ENCODE results near the gene SUSD6.

The SUSD6 gene

DNA sequence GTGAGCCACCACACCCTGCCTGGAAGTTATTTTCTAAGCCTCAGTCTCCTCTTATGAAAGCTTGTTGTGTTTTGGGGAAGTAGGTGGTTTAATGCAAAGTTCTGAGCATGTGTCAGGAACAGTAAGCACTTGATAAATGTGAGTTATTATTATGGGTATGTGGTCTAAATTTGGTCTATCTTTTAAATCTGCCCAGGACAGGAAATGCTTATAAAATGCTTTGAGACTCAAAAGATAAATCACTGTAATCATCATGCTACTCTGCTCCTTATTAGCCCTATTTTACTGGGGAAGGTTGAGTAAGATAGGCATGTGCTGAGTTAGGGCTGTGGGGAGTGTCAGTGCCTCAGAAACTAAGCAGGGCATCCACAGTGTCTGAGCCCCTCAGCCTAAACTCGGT is 142.5 kb downstream of the SUSD6 start:
- CTCF ChIA-PET = interaction anchor here (0.6 kb wide), 1 partner anchor 172 kb away, joined by 3 read pairs; no protein-coding TSS in a partner anchor
- DNase-seq (ENCODE audit: low spot score) = no peak
- no peak for TF ChIP-seq CTCF (conservative IDR thresholded peaks at IDR 0.05; ENCODE audit: low read depth)
- POLR2A ChIA-PET (ENCODE audit: low non-redundant PET) = no interaction called here
- no peak overlapping the region for H3K27ac ChIP-seq

DNA sequence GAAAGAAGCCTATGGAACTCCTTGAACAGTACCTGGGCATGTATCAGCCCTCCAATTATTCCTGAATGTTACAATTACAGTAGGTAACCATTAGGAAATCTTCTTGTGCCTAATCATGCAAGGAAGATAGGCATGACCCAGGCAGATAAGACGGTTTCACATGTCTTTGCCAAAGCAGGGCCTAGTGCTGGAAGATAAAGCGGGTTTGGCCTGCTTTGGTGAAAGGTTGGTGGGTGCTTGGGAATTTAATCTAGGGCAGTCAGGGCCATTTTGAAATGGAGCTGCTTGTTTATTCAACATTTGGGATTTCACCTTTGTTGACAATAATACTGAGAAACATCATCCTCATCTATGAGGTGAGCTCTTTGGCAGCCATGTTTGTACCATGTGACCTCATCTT is 143.1 kb downstream of the SUSD6 start:
- no peak overlapping the region for H3K27ac ChIP-seq
- DNase-seq (ENCODE audit: low spot score) = no peak
- ChIA-PET POLR2A (ENCODE audit: low non-redundant PET) (no interaction called here), CTCF (interaction anchor here (0.6 kb wide), 1 partner anchor 173 kb away, joined by 3 read pairs; no protein-coding TSS in a partner anchor)
- no peak for TF ChIP-seq CTCF (conservative IDR thresholded peaks at IDR 0.05; ENCODE audit: low read depth)

DNA sequence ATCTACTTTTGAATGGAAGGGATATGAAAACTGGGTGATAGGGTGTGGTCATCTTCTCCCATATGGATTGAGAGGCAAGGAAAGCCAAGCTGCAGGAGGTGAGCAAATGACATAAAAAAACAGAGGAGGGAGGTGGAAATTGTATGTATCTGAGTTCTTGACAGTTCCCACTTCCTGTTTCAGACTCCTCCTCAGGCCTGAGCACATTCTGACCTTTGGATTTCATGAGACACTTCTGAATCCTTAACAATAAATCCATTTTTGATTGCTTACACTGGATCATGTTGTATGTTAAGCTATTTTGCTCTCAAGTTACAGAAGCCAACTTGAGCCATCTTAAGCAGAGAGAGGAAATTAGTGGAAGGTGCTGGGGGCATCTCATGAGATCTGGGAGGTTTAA is 143.9 kb downstream of the SUSD6 start:
- no peak overlapping the region for H3K27ac ChIP-seq
- POLR2A ChIA-PET (ENCODE audit: low non-redundant PET) = no interaction called here
- TF ChIP-seq CTCF (conservative IDR thresholded peaks at IDR 0.05; ENCODE audit: low read depth) = no peak
- CTCF ChIA-PET = no interaction called here
- no peak for DNase-seq (ENCODE audit: low spot score)

DNA sequence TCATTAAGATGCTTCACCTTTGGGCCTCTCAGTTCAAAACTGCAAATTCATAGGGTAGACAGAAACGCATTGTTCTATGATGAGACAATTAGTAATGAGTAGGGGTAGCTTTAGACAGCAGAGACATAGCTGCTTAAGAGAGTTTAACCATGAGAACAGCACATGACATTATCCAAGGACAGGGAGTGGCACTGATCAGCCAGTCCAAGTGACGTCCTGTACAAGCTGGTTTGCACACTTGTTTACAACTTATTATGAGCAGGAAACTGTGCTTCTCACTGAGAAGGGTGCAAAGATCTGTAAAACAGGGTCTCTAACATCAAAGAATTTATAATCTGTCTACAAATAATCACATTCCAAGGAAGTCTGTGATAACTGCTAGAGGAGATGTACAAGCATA is 144.4 kb downstream of the SUSD6 start:
- DNase-seq (ENCODE audit: low spot score) = no peak
- POLR2A ChIA-PET (ENCODE audit: low non-redundant PET) = no interaction called here
- CTCF ChIA-PET = no interaction called here
- no peak for TF ChIP-seq CTCF (conservative IDR thresholded peaks at IDR 0.05; ENCODE audit: low read depth)
- H3K27ac ChIP-seq = no peak overlapping the region

- DNase-seq (ENCODE audit: low spot score) = no peak
- POLR2A ChIA-PET (ENCODE audit: low non-redundant PET) = no interaction called here
- no peak for TF ChIP-seq CTCF (conservative IDR thresholded peaks at IDR 0.05; ENCODE audit: low read depth)
- no peak overlapping the region for H3K27ac ChIP-seq
- CTCF ChIA-PET = no interaction called here
Measured at GRCh38 chr14:69756298-69756697, 144.9 kb downstream of the SUSD6 start.

DNA sequence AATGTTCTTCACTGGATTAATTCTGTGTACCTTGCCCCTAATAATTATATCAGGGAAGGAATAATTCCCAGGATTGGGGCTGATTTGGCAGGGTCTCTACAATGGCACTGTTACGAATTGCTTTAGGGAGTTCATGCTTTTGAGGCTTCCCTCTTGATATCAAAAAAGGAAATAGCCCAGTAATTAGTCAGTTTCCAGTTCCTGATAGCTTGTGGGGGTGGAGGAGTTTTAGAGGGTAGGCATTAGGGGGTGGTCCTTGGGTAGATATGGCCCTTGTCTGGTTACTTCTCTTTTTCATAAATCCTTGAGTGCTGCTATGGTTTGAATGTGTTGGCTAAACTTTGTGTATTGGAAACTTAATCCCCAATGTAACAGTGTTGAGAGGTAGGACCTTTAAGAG is 149.4 kb downstream of the SUSD6 start:
- TF ChIP-seq CTCF (conservative IDR thresholded peaks at IDR 0.05; ENCODE audit: low read depth) = no peak
- H3K27ac ChIP-seq = no peak overlapping the region
- POLR2A ChIA-PET (ENCODE audit: low non-redundant PET) = no interaction called here
- DNase-seq (ENCODE audit: low spot score) = no peak
- CTCF ChIA-PET = no interaction called here

Data from RWPE1 (cell line).